Measurements from ENCODE around the gene ZNF444. TPM values are rescaled to one million over a fixed set of nuclear protein-coding genes. Genes with fewer than 3 reads are reported as not detected.

ZNF444 gene
- total RNA-seq, 1 experiment from 2014 or later: 31.7 TPM

GRCh38 chr19:56142087-56142787, 1.1 kb downstream of the ZNF444 start (continued):
- no peak for TF ChIP-seq POLR2A (IDR thresholded peaks at IDR 0.05; ENCODE audit: borderline replicate concordance, extremely low read depth, insufficient read depth, insufficient read length)
- TF ChIP-seq ZNF274 (IDR thresholded peaks at IDR 0.05; ENCODE audit: low read depth, low read length): no peak
- TF ChIP-seq ZBTB33 (IDR thresholded peaks at IDR 0.05; ENCODE audit: extremely low read depth, insufficient replicate concordance, low read length): no peak

GRCh38 chr19:56142897-56143434, 1.9 kb downstream of the ZNF444 start:
- H3K36me3 ChIP-seq (ENCODE audit: control insufficient read depth in 1 of 2, insufficient read depth in 2 of 2, low read length in 2 of 2): no peaks in the 10 kb centered on the region
- TF ChIP-seq EZH2phosphoT487 (IDR thresholded peaks at IDR 0.05; ENCODE audit: borderline replicate concordance) (no peak), SRF (IDR thresholded peaks at IDR 0.05; ENCODE audit: low read depth) (no peak), ATF3 (IDR thresholded peaks at IDR 0.05) (no peak), ZNF274 (IDR thresholded peaks at IDR 0.05; ENCODE audit: low read depth, low read length) (no peak), SIN3A (IDR thresholded peaks at IDR 0.05; ENCODE audit: low read depth) (no peak), REST (IDR thresholded peaks at IDR 0.05; ENCODE audit: low read depth) (no peak), RAD21 (IDR thresholded peaks at IDR 0.05; ENCODE audit: low read depth) (no peak), JUND (IDR thresholded peaks at IDR 0.05) (no peak), FOSL1 (IDR thresholded peaks at IDR 0.05; ENCODE audit: low read depth) (no peak), ZFX (IDR thresholded peaks at IDR 0.05) (no peak)
- H3K27me3 ChIP-seq (ENCODE audit: insufficient read depth, low read length): no peaks in the 10 kb centered on the region
- no peaks in the 10 kb centered on the region for H3K9me2 ChIP-seq (ENCODE audit: insufficient read depth)
- H3K4me3 ChIP-seq (replicated peaks in 1 of 2; ENCODE audit: low read depth in 1 of 2, low read length in 2 of 2): no peak overlapping the region
- ChIA-PET CTCF (no interaction called here), POLR2A (no interaction called here), RAD21 (ENCODE audit: low non-redundant PET in 1 of 2, low total read pairs in 2 of 2, uncharacterized antibody in 2 of 2, unreplicated experiment in 2 of 2) (no interaction called here)
- H4K20me1 ChIP-seq (ENCODE audit: insufficient read depth): no peaks in the 10 kb centered on the region
- no peak overlapping the region for H3K9ac ChIP-seq (ENCODE audit: low read length)
- no peak for DNase-seq (ENCODE audit: low read depth, low spot score)
- peaks cover 6 to 12% of the 10 kb centered on the region in 2 experiments for H3K4me1 ChIP-seq (ENCODE audit: control insufficient read depth in 1 of 2, insufficient read depth in 2 of 2, low read length in 2 of 2)
- no TSS peak for BruUV-seq (replicated peaks)
- H3K27ac ChIP-seq (ENCODE audit: low read depth, low read length): no peak overlapping the region
- H2AFZ ChIP-seq (ENCODE audit: low read depth, low read length, poor library complexity, severe bottlenecking): no peak overlapping the region
- no peak for ATAC-seq
- H3K4me2 ChIP-seq (ENCODE audit: low read length): no peak overlapping the region
- H3K79me2 ChIP-seq (ENCODE audit: insufficient read depth, low read length): no peaks in the 10 kb centered on the region; the same call in 1 of the 2 replicates
- intact Hi-C loops (cut with micrococcal nuclease): no loop called here
- H3K9me3 ChIP-seq (ENCODE audit: control insufficient read depth in 1 of 2, insufficient read depth in 1 of 2, low read depth in 1 of 2, low read length in 2 of 2): no peaks in the 10 kb centered on the region
